ENCODE data around the gene CCNF.

The CCNF gene

GRCh38 chr16:2501946-2502895, 73.0 kb downstream of the CCNF start:
- no peak for DNase-seq (ENCODE audit: low spot score)

GRCh38 chr16:2505695-2506094, 76.4 kb downstream of the CCNF start:
- DNase-seq (ENCODE audit: low spot score) = no peak

- DNase-seq (ENCODE audit: low spot score) = no peak
Measured at GRCh38 chr16:2507052-2507659, 77.9 kb downstream of the CCNF start.

GRCh38 chr16:2507665-2508064, 78.4 kb downstream of the CCNF start:
- no peak for DNase-seq (ENCODE audit: low spot score)
